ENCODE data around the gene SMTNL2.

- TF ChIP-seq, protein P1, sequence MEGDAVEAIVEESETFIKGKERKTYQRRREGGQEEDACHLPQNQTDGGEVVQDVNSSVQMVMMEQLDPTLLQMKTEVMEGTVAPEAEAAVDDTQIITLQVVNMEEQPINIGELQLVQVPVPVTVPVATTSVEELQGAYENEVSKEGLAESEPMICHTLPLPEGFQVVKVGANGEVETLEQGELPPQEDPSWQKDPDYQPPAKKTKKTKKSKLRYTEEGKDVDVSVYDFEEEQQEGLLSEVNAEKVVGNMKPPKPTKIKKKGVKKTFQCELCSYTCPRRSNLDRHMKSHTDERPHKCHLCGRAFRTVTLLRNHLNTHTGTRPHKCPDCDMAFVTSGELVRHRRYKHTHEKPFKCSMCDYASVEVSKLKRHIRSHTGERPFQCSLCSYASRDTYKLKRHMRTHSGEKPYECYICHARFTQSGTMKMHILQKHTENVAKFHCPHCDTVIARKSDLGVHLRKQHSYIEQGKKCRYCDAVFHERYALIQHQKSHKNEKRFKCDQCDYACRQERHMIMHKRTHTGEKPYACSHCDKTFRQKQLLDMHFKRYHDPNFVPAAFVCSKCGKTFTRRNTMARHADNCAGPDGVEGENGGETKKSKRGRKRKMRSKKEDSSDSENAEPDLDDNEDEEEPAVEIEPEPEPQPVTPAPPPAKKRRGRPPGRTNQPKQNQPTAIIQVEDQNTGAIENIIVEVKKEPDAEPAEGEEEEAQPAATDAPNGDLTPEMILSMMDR (IDR thresholded peaks at IDR 0.05 in 8 of 11, conservative IDR thresholded peaks at IDR 0.05 in 3 of 11), result no peak
- TF ChIP-seq POLR2AphosphoS5 (IDR thresholded peaks at IDR 0.05), result no peak
Observed at GRCh38 chr17:4538236-4539002, 45.9 kb upstream of the SMTNL2 start.

Measured in spleen (tissue), 7 donors.